HEK293T (cell line): ENCODE results near the gene DNASE2.
A peak's percentile ranks its signal among the peaks of the same experiment; 100 is the strongest.

Source experiments
- CTCF ChIA-PET: fragments of 350-600 bp; formaldehyde crosslinking; extraction: SDS; loops from one replicate; lab custom pipeline; 2021; ENCODE audit warnings: antibody characterized with exemption, inconsistent platforms; lab: Yijun Ruan, JAX
- POLR2A ChIA-PET: fragments of 350-600 bp; formaldehyde crosslinking; extraction: SDS; loops from one replicate; lab custom pipeline; 2020; ENCODE audit warnings: antibody characterized with exemption, inconsistent platforms; lab: Yijun Ruan, JAX
- DNase-seq: peaks from one replicate; pipeline ENCODE4 v3.0.0; 2012; ENCODE audit warnings: mixed read lengths; ENCODE audit errors: extremely low spot score
- ARNT ChIP-seq: fragments of 450-650 bp; IDR thresholded peaks from 2 replicates; pipeline ENCODE4 v1.6.1; 2017; ENCODE audit warnings: mild to moderate bottlenecking
- BHLHE40 ChIP-seq: fragments of 450-650 bp; IDR thresholded peaks from 2 replicates; pipeline ENCODE4 v1.6.1; 2016; ENCODE audit warnings: mild to moderate bottlenecking, moderate library complexity, borderline replicate concordance
- CTBP1 ChIP-seq: fragments of 450-650 bp; IDR thresholded peaks from 2 replicates; pipeline ENCODE4 v1.6.1; 2016; ENCODE audit warnings: borderline replicate concordance
- ELF4 ChIP-seq: fragments of 450-650 bp; IDR thresholded peaks from 2 replicates; pipeline ENCODE4 v1.6.1; 2017; ENCODE audit warnings: antibody characterized with exemption
- FOXA1 ChIP-seq: fragments of 450-650 bp; IDR thresholded peaks from 2 replicates; pipeline ENCODE4 v1.6.1; 2016; ENCODE audit warnings: mild to moderate bottlenecking
- FOXK2 ChIP-seq: fragments of 450-650 bp; IDR thresholded peaks from 2 replicates; pipeline ENCODE4 v1.6.1; 2016; ENCODE audit warnings: mild to moderate bottlenecking
- FOXM1 ChIP-seq: fragments of 450-650 bp; IDR thresholded peaks from 2 replicates; pipeline ENCODE4 v1.6.1; 2017; ENCODE audit warnings: mild to moderate bottlenecking, borderline replicate concordance
- HDGF ChIP-seq: fragments of 450-650 bp; IDR thresholded peaks from 2 replicates; pipeline ENCODE4 v1.6.1; 2017; ENCODE audit warnings: antibody characterized with exemption, borderline replicate concordance
- L3MBTL2 ChIP-seq: fragments of 450-650 bp; conservative IDR thresholded peaks from 2 replicates; pipeline ENCODE4 v1.6.1; 2016; ENCODE audit warnings: mild to moderate bottlenecking
- LEF1 ChIP-seq: fragments of 450-650 bp; IDR thresholded peaks from 2 replicates; pipeline ENCODE4 v1.6.1; 2017; ENCODE audit warnings: mild to moderate bottlenecking, borderline replicate concordance
- NFRKB ChIP-seq: fragments of 450-650 bp; IDR thresholded peaks from 2 replicates; pipeline ENCODE4 v1.6.1; 2016; ENCODE audit warnings: mild to moderate bottlenecking, moderate library complexity
- SP1 ChIP-seq: fragments of 450-650 bp; IDR thresholded peaks from 2 replicates; pipeline ENCODE4 v1.6.1; 2017
- SUZ12 ChIP-seq: fragments of 450-650 bp; IDR thresholded peaks from 2 replicates; pipeline ENCODE4 v1.6.1; 2016; ENCODE audit warnings: mild to moderate bottlenecking
- TARDBP ChIP-seq: fragments of 450-650 bp; IDR thresholded peaks from 2 replicates; pipeline ENCODE4 v1.6.1; 2016
- ZNF384 ChIP-seq: fragments of 450-650 bp; IDR thresholded peaks from 2 replicates; pipeline ENCODE4 v1.6.1; 2016
- TF ChIP-seq, protein P1 (sequence below): fragments of 450-650 bp; IDR thresholded peaks from 2 replicates; pipeline ENCODE4 v1.6.1; 2016

DNASE2 gene

DNA sequence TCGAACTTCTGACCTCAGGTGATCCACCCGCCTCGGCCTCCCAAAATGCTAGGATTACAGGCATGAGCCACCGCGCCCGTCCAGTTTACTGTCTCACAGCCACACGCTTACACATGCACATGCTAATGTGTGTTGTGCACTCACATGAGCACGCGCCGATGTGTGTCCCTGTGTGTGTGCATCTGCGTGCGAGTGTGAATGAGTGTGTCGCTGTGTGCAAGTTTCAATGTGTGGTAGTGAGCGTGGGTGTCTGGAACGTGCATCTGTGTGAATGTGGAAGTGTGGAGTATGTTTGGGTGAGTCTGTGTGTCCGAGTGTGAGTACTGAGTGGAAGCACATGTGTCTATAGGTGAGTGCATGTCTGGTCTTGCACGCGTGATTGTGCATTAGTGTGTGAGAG, 38.7 kb downstream of the DNASE2 start:
- TF ChIP-seq ARNT (no peak), FOXK2 (no peak), BHLHE40 (no peak), HDGF (no peak), ZNF384 (no peak), SP1 (no peak), FOXM1 (no peak), CTBP1 (no peak)
- TF ChIP-seq, protein P1, sequence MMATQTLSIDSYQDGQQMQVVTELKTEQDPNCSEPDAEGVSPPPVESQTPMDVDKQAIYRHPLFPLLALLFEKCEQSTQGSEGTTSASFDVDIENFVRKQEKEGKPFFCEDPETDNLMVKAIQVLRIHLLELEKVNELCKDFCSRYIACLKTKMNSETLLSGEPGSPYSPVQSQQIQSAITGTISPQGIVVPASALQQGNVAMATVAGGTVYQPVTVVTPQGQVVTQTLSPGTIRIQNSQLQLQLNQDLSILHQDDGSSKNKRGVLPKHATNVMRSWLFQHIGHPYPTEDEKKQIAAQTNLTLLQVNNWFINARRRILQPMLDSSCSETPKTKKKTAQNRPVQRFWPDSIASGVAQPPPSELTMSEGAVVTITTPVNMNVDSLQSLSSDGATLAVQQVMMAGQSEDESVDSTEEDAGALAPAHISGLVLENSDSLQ, result no peak
- POLR2A ChIA-PET, result no interaction called here
- DNase-seq, result no peak
- CTCF ChIA-PET, result no interaction called here

DNA sequence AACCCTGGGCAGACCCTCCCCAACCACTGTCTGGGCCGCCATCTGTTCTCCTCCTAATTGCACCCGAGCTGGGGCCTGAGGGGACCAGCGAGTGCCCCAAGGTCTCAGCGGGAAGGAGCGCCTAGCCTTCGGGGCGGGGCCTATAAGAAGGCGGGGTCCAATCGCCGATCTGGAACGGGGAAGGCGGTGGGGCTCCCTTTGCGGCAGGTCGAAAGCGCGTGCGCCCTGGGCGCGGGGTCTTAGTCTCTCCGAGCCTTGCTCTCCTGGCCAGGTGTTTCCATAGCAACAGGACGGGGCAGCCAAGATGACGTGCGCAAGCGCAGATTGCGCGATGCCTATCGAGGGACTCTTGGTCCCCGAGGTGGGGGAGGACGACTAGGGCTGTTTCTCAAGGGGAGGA, 40.2 kb downstream of the DNASE2 start:
- TF ChIP-seq NFRKB, result no peak
- no peak for TF ChIP-seq ARNT
- TF ChIP-seq ZNF384, result no peak
- no peak for TF ChIP-seq SP1
- no peak for TF ChIP-seq FOXK2
- TF ChIP-seq FOXA1, result no peak
- no peak for TF ChIP-seq FOXM1
- peak; percentile 49 for DNase-seq
- POLR2A ChIA-PET, result interaction anchor here (1.0 kb wide), 1 partner anchor 35 kb away, joined by 3 read pairs; the partner anchor contains the start of gene RNASEH2A
- CTCF ChIA-PET, result no interaction called here

DNA sequence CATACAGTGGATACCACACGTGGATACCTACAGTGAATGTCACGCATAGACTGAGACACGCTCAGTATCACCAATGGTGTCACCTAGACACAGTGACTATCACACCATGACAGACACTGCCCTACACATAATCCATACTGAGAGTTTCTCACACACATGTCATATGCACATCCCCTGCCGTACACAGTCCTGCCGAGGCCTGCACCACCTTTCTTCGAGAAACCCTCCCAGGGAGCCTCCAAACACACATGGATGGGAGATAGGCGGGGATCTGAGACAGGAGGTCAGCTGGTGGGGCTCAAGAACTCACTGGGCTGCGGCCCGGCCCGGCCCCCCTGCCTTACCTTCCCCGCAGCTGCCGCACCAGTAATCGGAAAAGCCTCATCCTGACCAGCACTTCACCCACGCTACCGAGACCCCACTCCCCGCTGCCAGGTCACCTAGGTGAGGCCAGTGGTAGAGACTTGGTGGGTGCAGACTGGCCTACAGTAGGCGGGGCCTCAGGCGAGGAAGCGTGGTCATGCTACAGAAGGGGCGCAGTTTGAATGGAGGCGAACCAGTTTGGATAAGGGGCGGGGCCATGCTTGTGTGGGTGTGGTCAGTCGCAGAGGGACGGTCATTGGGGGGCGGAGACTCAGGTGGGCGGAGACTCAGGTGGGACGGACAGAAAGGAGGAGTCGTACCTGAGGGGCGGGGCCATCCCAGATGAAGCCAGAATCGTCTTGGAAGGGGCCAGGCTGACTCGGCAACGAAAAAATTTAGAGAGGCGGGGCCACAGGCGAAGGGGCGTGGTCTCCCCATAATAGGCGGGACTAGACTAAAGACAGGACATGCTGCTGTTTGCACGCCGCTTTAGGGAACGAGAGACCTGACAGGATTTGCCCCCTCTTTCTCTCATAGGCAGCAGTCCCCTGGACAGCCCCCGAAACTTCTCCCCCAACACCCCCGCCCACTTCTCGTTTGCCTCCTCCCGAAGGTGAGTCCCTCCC, 40.9 kb downstream of the DNASE2 start:
- DNase-seq, result peak; percentile 95
- ChIA-PET POLR2A (no interaction called here), CTCF (no interaction called here)

DNA sequence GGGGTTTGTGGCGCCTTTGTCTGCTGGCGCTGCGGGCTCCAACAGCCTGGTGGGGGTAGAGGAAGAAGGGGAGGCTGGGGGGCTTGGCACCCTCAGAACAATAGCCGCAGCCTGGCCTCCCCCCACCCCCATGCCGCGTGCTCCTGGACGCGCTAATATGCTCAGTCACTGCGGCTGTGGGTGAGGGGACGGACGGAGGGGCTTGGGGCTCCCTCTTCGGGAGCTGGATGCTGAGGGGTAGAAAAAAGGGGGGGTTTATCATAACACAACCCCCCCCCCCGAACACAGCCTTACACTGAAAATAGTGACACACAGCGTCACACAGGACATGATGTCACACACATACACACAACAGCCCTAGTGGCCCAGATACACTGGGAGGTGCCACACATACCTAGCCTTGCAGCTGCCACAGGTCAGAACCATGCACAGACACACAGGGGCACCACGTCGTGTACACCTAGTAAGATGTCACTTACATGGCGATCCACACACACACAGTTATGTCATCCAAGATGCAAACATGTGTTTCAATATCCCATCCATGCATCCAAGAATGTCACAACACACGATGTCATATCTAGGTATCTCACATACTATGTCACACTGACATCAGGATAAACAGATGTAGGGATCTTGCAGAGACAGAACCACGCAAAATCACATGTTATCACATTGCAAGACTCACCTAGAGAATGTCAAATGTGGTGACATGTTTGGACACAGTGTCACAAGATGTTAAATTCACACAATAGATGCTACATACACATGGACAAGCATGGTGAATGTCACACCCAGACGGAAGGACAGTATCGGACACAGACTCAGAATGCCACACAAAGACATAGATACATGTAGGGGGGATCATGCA, 42.1 kb downstream of the DNASE2 start:
- POLR2A ChIA-PET, result no interaction called here
- peak; percentile 33 for TF ChIP-seq L3MBTL2
- no peak for TF ChIP-seq LEF1
- CTCF ChIA-PET, result no interaction called here
- DNase-seq, result no peak

More for the DNA sequence above, 40.9 kb downstream of the DNASE2 start:
- TF ChIP-seq HDGF (peak; percentile 54; the same call in 1 of the 2 replicates), LEF1 (no peak), BHLHE40 (no peak)

DNA sequence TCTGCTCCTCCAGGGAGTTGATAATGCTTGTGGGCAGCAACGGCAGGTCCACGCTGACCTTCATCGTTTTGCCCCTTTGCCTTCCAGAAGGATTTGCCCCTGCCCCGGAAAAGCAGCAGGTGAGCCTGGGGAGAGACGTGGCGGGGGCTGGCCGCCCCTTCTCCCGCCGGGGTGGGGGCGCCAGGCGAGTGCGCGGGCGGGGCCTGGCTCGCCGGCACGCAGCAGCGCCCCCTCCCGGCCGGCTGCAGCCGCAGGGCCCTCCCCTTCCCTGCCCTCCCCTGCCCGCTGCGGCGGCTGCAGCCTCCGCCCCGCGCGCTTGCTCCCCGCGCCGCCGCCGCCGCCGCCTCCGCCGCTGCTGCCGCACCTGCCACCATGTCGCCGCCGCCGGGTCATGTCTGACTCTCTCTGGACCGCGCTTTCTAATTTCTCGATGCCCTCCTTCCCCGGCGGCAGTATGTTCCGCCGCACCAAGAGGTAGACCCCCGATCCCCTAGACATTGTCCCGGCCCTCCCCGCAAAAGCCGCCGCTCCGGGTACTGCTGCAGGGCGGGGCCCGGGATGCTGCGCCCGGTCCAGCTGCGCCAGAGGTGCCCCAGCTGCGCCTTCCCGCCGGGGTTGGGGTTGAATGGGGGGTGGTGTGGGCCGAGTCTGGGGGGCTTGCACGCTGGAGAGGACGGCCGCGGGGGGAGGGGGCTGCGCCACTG, 42.9 kb downstream of the DNASE2 start, which contains the start of gene MAST1:
Gene MAST1, plus strand, starts transcription at position 334 of the 704 bp plus-strand sequence. Its CDS starts 58 bp downstream, at position 392.
- TF ChIP-seq FOXM1, result peak; percentile 87
- TF ChIP-seq L3MBTL2, result no peak
- peak; percentile 80 for DNase-seq
- ChIA-PET POLR2A (no interaction called here), CTCF (no interaction called here)

DNA sequence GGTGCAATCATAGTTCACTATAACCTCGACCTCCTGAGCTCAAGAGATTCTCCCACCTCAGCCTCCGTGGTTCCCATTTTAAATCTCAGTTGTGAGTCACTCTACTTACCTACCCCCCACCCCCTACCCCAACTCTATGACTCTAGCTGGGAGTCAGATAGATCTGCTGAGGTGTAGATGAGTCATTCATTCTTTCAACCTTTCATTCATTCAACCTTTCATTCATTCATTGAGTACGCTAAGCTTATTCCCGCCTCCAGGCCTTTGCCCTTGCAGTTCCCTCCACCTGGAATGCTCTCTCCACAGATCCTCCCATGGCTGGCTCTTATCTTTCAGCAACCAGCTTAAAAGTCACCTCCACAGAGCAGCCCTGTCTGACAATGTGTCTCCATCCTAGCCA, 44.0 kb downstream of the DNASE2 start:
- TF ChIP-seq FOXK2 (no peak), ZNF384 (no peak), SP1 (no peak), SUZ12 (no peak), L3MBTL2 (no peak), ARNT (no peak), CTBP1 (no peak), ELF4 (no peak), TARDBP (no peak), BHLHE40 (no peak)
- TF ChIP-seq, protein P1, result no peak
- ChIA-PET POLR2A (interaction anchor here (1.0 kb wide), 1 partner anchor 53 kb away, joined by 3 read pairs; the partner anchor contains the start of gene GCDH), CTCF (interaction anchor here (0.6 to 1.0 kb wide), 4 partner anchors 9 to 72 kb away, joined by 3 to 4 read pairs (median 4); partner anchors contain the start of gene GCDH)
- no peak for DNase-seq
